ENCODE results near the gene TOM1L2. TPM values are rescaled to one million over a fixed set of nuclear protein-coding genes. Genes with fewer than 3 reads are reported as not detected.

The TOM1L2 gene
- total and polyA plus RNA-seq, 8 donors = 20.3 to 28.2 (median 22.2) TPM

GRCh38 chr17:17904166-17905035 is 67.8 kb downstream of the TOM1L2 start:
- FAIRE-seq = no peak
- no peaks in the 10 kb centered on the region for H3K9me3 ChIP-seq
- 75 to 84% methylated on average over 9 of the region's 9 CpGs for WGBS, 2 donors
- TF ChIP-seq CTCF (IDR thresholded peaks at IDR 0.05) = no peak
- DNase-seq = no peak
- H3K4me3 ChIP-seq = no peak overlapping the region
- H3K27me3 ChIP-seq = no peaks in the 10 kb centered on the region
- no peak overlapping the region for H3K27ac ChIP-seq
- peaks cover 0 to 5% (median 0%) of the 10 kb centered on the region in 3 donors for H3K4me1 ChIP-seq
- no peak for ATAC-seq
- H3K36me3 ChIP-seq = peaks cover 0 to 6% (median 0%) of the 10 kb centered on the region in 3 donors
- intact Hi-C loops (cut with DNase I) = no loop called here

GRCh38 chr17:17902877-17903276 is 69.3 kb downstream of the TOM1L2 start:
- DNase-seq (no peak), FAIRE-seq (no peak), ATAC-seq (no peak)
- WGBS, 2 donors = 87 to 90% methylated on average over 4 of the region's 4 CpGs
- no peak for TF ChIP-seq CTCF (IDR thresholded peaks at IDR 0.05)
- intact Hi-C loops (cut with DNase I) = no loop called here
- Histone ChIP-seq H3K27me3 (no peaks in the 10 kb centered on the region), H3K9me3 (no peaks in the 10 kb centered on the region), H3K27ac (no peak overlapping the region), H3K4me1 (peaks cover 0 to 5% (median 0%) of the 10 kb centered on the region in 3 donors), H3K4me3 (no peak overlapping the region), H3K36me3 (peaks cover 0 to 6% (median 0%) of the 10 kb centered on the region in 3 donors)

- intact Hi-C loops (cut with DNase I) = no loop called here
- 93 to 94% methylated on average over 3 of the region's 3 CpGs for WGBS, 2 donors
- Histone ChIP-seq H3K4me1 (peaks cover 0 to 5% (median 0%) of the 10 kb centered on the region in 3 donors), H3K9me3 (no peaks in the 10 kb centered on the region), H3K27me3 (no peaks in the 10 kb centered on the region), H3K27ac (no peak overlapping the region), H3K4me3 (no peak overlapping the region), H3K36me3 (peaks cover 0 to 6% (median 0%) of the 10 kb centered on the region in 3 donors)
- DNase-seq = no peak
- no peak for FAIRE-seq
- ATAC-seq = no peak
- no peak for TF ChIP-seq CTCF (IDR thresholded peaks at IDR 0.05)
Measured at GRCh38 chr17:17902376-17902775, 69.8 kb downstream of the TOM1L2 start.

GRCh38 chr17:17900615-17901520 is 71.3 kb downstream of the TOM1L2 start:
- intact Hi-C loops (cut with DNase I) = no loop called here
- DNase-seq = peak in 4 of 6 donors; percentile 50 to 74 (median 62)
- Histone ChIP-seq H3K4me1 (peaks cover 0 to 5% (median 0%) of the 10 kb centered on the region in 3 donors), H3K27me3 (no peaks in the 10 kb centered on the region), H3K36me3 (no peaks in the 10 kb centered on the region), H3K9me3 (no peaks in the 10 kb centered on the region), H3K27ac (peak overlapping the region in 1 of 4 donors; percentile 44), H3K4me3 (no peak overlapping the region)
- peak; percentile 72 to 93 (median 90) for ATAC-seq
- FAIRE-seq = no peak
- 33 to 34% methylated on average over 7 of the region's 7 CpGs for WGBS, 2 donors
- no peak for TF ChIP-seq CTCF (IDR thresholded peaks at IDR 0.05)
